Natural killer cell treated with Interleukin-12 subunit alpha and Interleukin-12 subunit beta and Interleukin-15 and Interleukin-18, amount 100 ng/mL, for 72 hours (primary cell): ENCODE measurements around the gene ANKS6. TPM values are rescaled to one million over a fixed set of nuclear protein-coding genes. Genes with fewer than 3 reads are reported as not detected.

Experiments
- ATAC-seq, 2 donors: fragments of 150-1000 bp; cut with Tn5 transposase in 1 of 2; sonication (Bioruptor Pico), chemical (Tn5 transposase) in 1 of 2; 2 replicates each; pipeline ENCODE4 v1.10.0; 2021
- DNase-seq: peaks from one replicate; pipeline ENCODE4 v3.0.0; 2022; ENCODE audit warnings: low spot score
- H3K27ac Mint-ChIP-seq, 2 donors: 1 replicate in 1 of 2; 2 replicates in 1 of 2; pipeline ENCODE4 v1.8.0; 2022; ENCODE audit warnings: mixed read lengths in 2 of 2, mild to moderate bottlenecking in 1 of 2, moderate library complexity in 1 of 2
- H3K27me3 Mint-ChIP-seq, 2 donors: 1 replicate in 1 of 2; 2 replicates in 1 of 2; pipeline ENCODE4 v1.8.0; 2022; ENCODE audit warnings: mixed read lengths in 2 of 2
- H3K36me3 Mint-ChIP-seq: one replicate; pipeline ENCODE4 v1.8.0; 2022; ENCODE audit warnings: mixed read lengths
- H3K4me1 Mint-ChIP-seq, 2 donors: 1 replicate in 1 of 2; 2 replicates in 1 of 2; pipeline ENCODE4 v1.8.0; 2022; ENCODE audit warnings: low read depth in 2 of 2, mixed read lengths in 2 of 2, mild to moderate bottlenecking in 1 of 2
- H3K4me3 Mint-ChIP-seq: one replicate; pipeline ENCODE4 v1.8.0; 2022; ENCODE audit warnings: mixed read lengths
- H3K9me3 Mint-ChIP-seq: 2 replicates; pipeline ENCODE4 v1.8.0; 2022; ENCODE audit warnings: mixed read lengths
- total RNA-seq, 2 donors: library from RNA; stranded (reverse); gene quantifications; one replicate each; pipeline ENCODE4 v1.2.3, GENCODE V29; 2022

The ANKS6 gene
- total RNA-seq, 2 donors from 2014 or later: 7.0 to 18.5 TPM

- ATAC-seq (no peak), DNase-seq (no peak)
- Mint-ChIP-seq H3K36me3 (no peaks in the 10 kb centered on the region), H3K27ac (no peak overlapping the region), H3K4me1 (peaks cover 0 to 3% of the 10 kb centered on the region in 2 donors), H3K9me3 (no peaks in the 10 kb centered on the region), H3K4me3 (no peak overlapping the region), H3K27me3 (peaks cover 51 to 63% of the 10 kb centered on the region in 2 donors)
Measured at GRCh38 chr9:98712987-98713386, 83.4 kb downstream of the ANKS6 start.

GRCh38 chr9:98709968-98710965 lies 86.1 kb downstream of the ANKS6 start:
- Mint-ChIP-seq H3K27ac (no peak overlapping the region), H3K9me3 (no peaks in the 10 kb centered on the region), H3K36me3 (no peaks in the 10 kb centered on the region), H3K4me3 (no peak overlapping the region), H3K4me1 (peaks cover 0 to 3% of the 10 kb centered on the region in 2 donors), H3K27me3 (peaks cover 49 to 55% of the 10 kb centered on the region in 2 donors)
- DNase-seq (no peak), ATAC-seq (peak in 1 of 2 donors; percentile 5)

GRCh38 chr9:98708933-98709911 lies 87.1 kb downstream of the ANKS6 start, which contains the start of gene GABBR2:
GABBR2 (minus strand) TSS chr9:98708935; CDS start chr9:98708737, 198 bp downstream.
- Mint-ChIP-seq H3K36me3 (no peaks in the 10 kb centered on the region), H3K27ac (no peak within 1 kb of the TSS), H3K4me1 (peaks cover 0 to 3% of the 10 kb centered on the region in 2 donors), H3K4me3 (no peak within 1 kb of the TSS), H3K9me3 (no peaks in the 10 kb centered on the region), H3K27me3 (peaks cover 47 to 56% of the 10 kb centered on the region in 2 donors)
- DNase-seq: peak; percentile 56
- peak in 1 of 2 donors; percentile 31 for ATAC-seq

- ATAC-seq: peak in 1 of 2 donors; percentile 18
- peak; percentile 58 for DNase-seq
- Mint-ChIP-seq H3K9me3 (no peaks in the 10 kb centered on the region), H3K27me3 (peaks cover 50 to 60% of the 10 kb centered on the region in 2 donors), H3K27ac (no peak overlapping the region), H3K4me3 (no peak overlapping the region), H3K4me1 (peaks cover 0 to 3% of the 10 kb centered on the region in 2 donors), H3K36me3 (no peaks in the 10 kb centered on the region)
Measured at GRCh38 chr9:98708103-98708932, 88.0 kb downstream of the ANKS6 start.

- H3K9me3 Mint-ChIP-seq: no peaks in the 10 kb centered on the region
- peaks cover 0 to 3% of the 10 kb centered on the region in 2 donors for H3K4me1 Mint-ChIP-seq
- H3K27ac Mint-ChIP-seq: no peak overlapping the region
- DNase-seq (peak; percentile 59), ATAC-seq (peak; percentile 40 to 45)
- H3K27me3 Mint-ChIP-seq: peaks cover 50 to 63% of the 10 kb centered on the region in 2 donors
- H3K4me3 Mint-ChIP-seq: no peak overlapping the region
- H3K36me3 Mint-ChIP-seq: no peaks in the 10 kb centered on the region
Measured at GRCh38 chr9:98707166-98708102, 88.9 kb downstream of the ANKS6 start.

GRCh38 chr9:98706651-98707165 lies 89.6 kb downstream of the ANKS6 start:
- ATAC-seq (no peak), DNase-seq (peak; percentile 35)
- H3K27ac Mint-ChIP-seq: no peak overlapping the region
- H3K4me1 Mint-ChIP-seq: peaks cover 0 to 3% of the 10 kb centered on the region in 2 donors
- no peaks in the 10 kb centered on the region for H3K9me3 Mint-ChIP-seq
- peaks cover 49 to 61% of the 10 kb centered on the region in 2 donors for H3K27me3 Mint-ChIP-seq
- no peaks in the 10 kb centered on the region for H3K36me3 Mint-ChIP-seq
- H3K4me3 Mint-ChIP-seq: no peak overlapping the region

- no peak overlapping the region for H3K27ac Mint-ChIP-seq
- H3K9me3 Mint-ChIP-seq: no peaks in the 10 kb centered on the region
- H3K27me3 Mint-ChIP-seq: peaks cover 35 to 47% of the 10 kb centered on the region in 2 donors
- no peak overlapping the region for H3K4me3 Mint-ChIP-seq
- no peaks in the 10 kb centered on the region for H3K36me3 Mint-ChIP-seq
- DNase-seq (no peak), ATAC-seq (no peak)
- H3K4me1 Mint-ChIP-seq: no peaks in the 10 kb centered on the region
Measured at GRCh38 chr9:98702835-98703380, 93.4 kb downstream of the ANKS6 start.

- H3K27ac Mint-ChIP-seq: no peak overlapping the region
- ATAC-seq (no peak), DNase-seq (no peak)
- peaks cover 35 to 47% of the 10 kb centered on the region in 2 donors for H3K27me3 Mint-ChIP-seq
- no peaks in the 10 kb centered on the region for H3K4me1 Mint-ChIP-seq
- H3K36me3 Mint-ChIP-seq: no peaks in the 10 kb centered on the region
- H3K9me3 Mint-ChIP-seq: no peaks in the 10 kb centered on the region
- H3K4me3 Mint-ChIP-seq: no peak overlapping the region
Measured at GRCh38 chr9:98702340-98702739, 94.0 kb downstream of the ANKS6 start.

GRCh38 chr9:98701576-98701975 lies 94.8 kb downstream of the ANKS6 start:
- Mint-ChIP-seq H3K36me3 (no peaks in the 10 kb centered on the region), H3K9me3 (no peaks in the 10 kb centered on the region)

GRCh38 chr9:98700801-98701200 lies 95.6 kb downstream of the ANKS6 start:
- peaks cover 29 to 49% of the 10 kb centered on the region in 2 donors for H3K27me3 Mint-ChIP-seq
- DNase-seq (no peak), ATAC-seq (no peak)
- no peak overlapping the region for H3K27ac Mint-ChIP-seq
- no peaks in the 10 kb centered on the region for H3K36me3 Mint-ChIP-seq
- no peak overlapping the region for H3K4me3 Mint-ChIP-seq
- H3K9me3 Mint-ChIP-seq: no peaks in the 10 kb centered on the region
- no peaks in the 10 kb centered on the region for H3K4me1 Mint-ChIP-seq

More at GRCh38 chr9:98701576-98701975, 94.8 kb downstream of the ANKS6 start:
- H3K27me3 Mint-ChIP-seq: peaks cover 31 to 47% of the 10 kb centered on the region in 2 donors
- no peaks in the 10 kb centered on the region for H3K4me1 Mint-ChIP-seq
- no peak overlapping the region for H3K27ac Mint-ChIP-seq
- ATAC-seq (no peak), DNase-seq (no peak)
- no peak overlapping the region for H3K4me3 Mint-ChIP-seq

- Mint-ChIP-seq H3K4me1 (no peaks in the 10 kb centered on the region), H3K4me3 (no peak overlapping the region), H3K27ac (no peak overlapping the region), H3K9me3 (no peaks in the 10 kb centered on the region), H3K36me3 (no peaks in the 10 kb centered on the region), H3K27me3 (peaks cover 16 to 43% of the 10 kb centered on the region in 2 donors)
- no peak for ATAC-seq
- no peak for DNase-seq
Measured at GRCh38 chr9:98698856-98699255, 97.5 kb downstream of the ANKS6 start.
